Keratinocyte (primary cell): ENCODE data around the gene PARD3. TPM values are rescaled to one million over a fixed set of nuclear protein-coding genes. Genes with fewer than 3 reads are reported as not detected.

Source experiments
- DNase-seq: peaks from one replicate; pipeline ENCODE4 v3.0.0-alpha.2; 2011; ENCODE audit warnings: low read depth, missing footprints, low spot score
- FAIRE-seq: peaks from 2 replicates; lab custom pipeline; 2011; peaks lifted over from hg19 to GRCh38; lab: Jason Lieb, UNC
- H2AFZ ChIP-seq: 2 replicates; pipeline ENCODE4 v1.6.0; 2012; ENCODE audit warnings: low read length, control low read depth, inconsistent platforms; ENCODE audit not compliant: control insufficient read depth
- H3K27ac ChIP-seq: 2 replicates; pipeline ENCODE4 v1.5.1; 2011; ENCODE audit warnings: low read length; ENCODE audit not compliant: control insufficient read depth, insufficient read depth
- H3K27me3 ChIP-seq: 3 replicates; pipeline ENCODE4 v1.6.0; 2011; ENCODE audit warnings: low read length; ENCODE audit not compliant: control insufficient read depth, insufficient read depth; ENCODE audit errors: extremely low read depth
- H3K36me3 ChIP-seq, 2 experiments: 2 replicates in 1 of 2; 3 replicates in 1 of 2; pipeline ENCODE4 v1.5.1; 2011; ENCODE audit warnings: low read length in 2 of 2, mild to moderate bottlenecking in 1 of 2; ENCODE audit not compliant: control insufficient read depth in 2 of 2, insufficient read depth in 2 of 2; ENCODE audit errors: extremely low read depth in 1 of 2
- H3K4me1 ChIP-seq: 3 replicates; pipeline ENCODE4 v1.5.1; 2011; ENCODE audit warnings: low read length; ENCODE audit not compliant: control insufficient read depth, insufficient read depth; ENCODE audit errors: extremely low read depth
- H3K4me2 ChIP-seq: 3 replicates; pipeline ENCODE4 v1.6.0; 2011; ENCODE audit warnings: low read depth, low read length; ENCODE audit not compliant: control insufficient read depth, insufficient read depth; ENCODE audit errors: extremely low read depth
- H3K4me3 ChIP-seq, 3 experiments: fragments of 200-600 bp in 1 of 3; sonication (generic) in 1 of 3; 2 replicates in 2 of 3; 3 replicates in 1 of 3; pipeline ENCODE4 v1.5.1; 2011 to 2016; ENCODE audit warnings: low read length in 3 of 3, mild to moderate bottlenecking in 3 of 3, control low read depth in 2 of 3, inconsistent platforms in 1 of 3, low read depth in 1 of 3, mixed read lengths in 1 of 3, mixed run types in 1 of 3, moderate library complexity in 1 of 3; ENCODE audit not compliant: control insufficient read depth in 2 of 3, insufficient read depth in 2 of 3; ENCODE audit errors: extremely low read depth in 1 of 3
- H3K79me2 ChIP-seq: 2 replicates; pipeline ENCODE4 v1.6.0; 2012; ENCODE audit warnings: low read length; ENCODE audit not compliant: control insufficient read depth, insufficient read depth
- H3K9ac ChIP-seq: 3 replicates; pipeline ENCODE4 v1.6.0; 2011; ENCODE audit warnings: low read length; ENCODE audit not compliant: control insufficient read depth, insufficient read depth; ENCODE audit errors: extremely low read depth
- H3K9me1 ChIP-seq: 3 replicates; pipeline ENCODE4 v1.6.0; 2011; ENCODE audit warnings: low read length; ENCODE audit not compliant: control insufficient read depth, insufficient read depth; ENCODE audit errors: extremely low read depth
- H3K9me3 ChIP-seq: 2 replicates; pipeline ENCODE4 v1.5.1; 2012; ENCODE audit warnings: low read depth, low read length; ENCODE audit not compliant: control insufficient read depth
- H4K20me1 ChIP-seq: 3 replicates; pipeline ENCODE4 v1.6.0; 2011; ENCODE audit warnings: low read length; ENCODE audit not compliant: control insufficient read depth, insufficient read depth; ENCODE audit errors: extremely low read depth
- EZH2 ChIP-seq: IDR thresholded peaks from one replicate; pipeline ENCODE4 v1.6.1; 2012; ENCODE audit warnings: inconsistent platforms, mild to moderate bottlenecking, low read length, moderate library complexity
- dilution Hi-C: fragments of 300-500 bp; cut with MboI; formaldehyde crosslinking; loops from one replicate; pipeline ENCODE4 v1.7.0; 2020; ENCODE audit warnings: low sequenced_read_pairs; ENCODE audit not compliant: extremely low pct_ligation_motif_present
- polyA plus RNA-seq, 5 experiments: library from polyadenylated mRNA; depleted of rRNA in 3 of 5; stranded (reverse) in 3 of 5; stranded (forward) in 1 of 5; unstranded in 1 of 5; fragments of >200 nt; gene quantifications; 1 replicate in 1 of 5; 2 replicates in 3 of 5; 3 replicates in 1 of 5; pipeline versions ENCODE4 v1.2.1 to v1.2.3, GENCODE V29; 2011 to 2012; ENCODE audit warnings: missing spikeins in 2 of 5, low read depth in 1 of 5, low replicate concordance in 1 of 5
- TF ChIP-seq, protein P1 (sequence below), 3 experiments: IDR thresholded peaks in 1 of 3; conservative IDR thresholded peaks in 1 of 3; optimal IDR thresholded peaks in 1 of 3; 2 replicates in 2 of 3; 3 replicates in 1 of 3; pipeline versions ENCODE3 to v1.5.1; 2011; ENCODE audit warnings: low read length in 3 of 3, mild to moderate bottlenecking in 3 of 3, moderate library complexity in 2 of 3, control low read depth in 1 of 3, inconsistent platforms in 1 of 3; ENCODE audit not compliant: insufficient read depth in 2 of 3; ENCODE audit errors: extremely low read depth in 1 of 3

The PARD3 gene
- polyA plus RNA-seq, 1 donor (not counting 4 experiments of a cell fraction or from before 2014, with no cell fraction given): 46.4 TPM

DNA sequence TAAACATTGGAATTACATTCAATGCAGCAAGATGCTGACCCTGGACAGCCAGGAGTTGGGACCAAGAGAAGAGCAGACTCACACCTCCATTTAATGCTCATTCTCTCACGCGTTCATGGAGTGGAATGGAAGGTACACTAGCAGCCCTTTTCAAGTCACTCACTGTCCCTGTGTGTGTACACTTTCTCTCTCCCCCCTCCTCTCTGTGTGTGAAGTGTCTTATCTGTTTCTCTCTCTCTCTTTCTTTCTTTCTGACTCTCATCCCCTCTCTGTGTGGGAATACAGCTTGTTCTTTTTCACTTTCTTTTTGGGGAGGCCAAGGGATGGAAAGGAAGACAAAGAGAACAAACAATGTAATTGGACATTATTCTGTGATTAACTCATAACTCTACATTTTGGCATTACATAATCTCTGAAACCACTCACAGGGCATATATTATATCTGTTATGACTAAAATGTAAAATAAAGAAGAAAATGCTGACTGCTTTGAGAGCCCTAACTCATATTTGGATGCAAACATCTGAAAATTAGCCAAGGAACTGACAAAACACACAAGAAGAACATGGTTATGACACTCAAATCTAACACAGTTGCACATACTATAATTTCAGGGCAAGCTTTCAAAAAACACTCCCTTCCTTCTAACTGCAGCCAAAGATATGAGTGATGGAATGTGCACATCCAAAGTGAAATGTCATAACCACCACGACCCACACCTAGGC lies 188.8 kb downstream of the PARD3 start:
- Histone ChIP-seq H3K4me3 (no peak overlapping the region), H4K20me1 (no peaks in the 10 kb centered on the region), H3K9ac (no peak overlapping the region), H3K79me2 (peaks cover 12% of the 10 kb centered on the region), H3K4me2 (no peak overlapping the region), H3K36me3 (peaks cover 0 to 3% of the 10 kb centered on the region in 2 experiments), H3K9me3 (no peaks in the 10 kb centered on the region), H3K27ac (no peak overlapping the region), H3K27me3 (no peaks in the 10 kb centered on the region), H2AFZ (no peak overlapping the region), H3K9me1 (no peaks in the 10 kb centered on the region), H3K4me1 (peaks cover 12% of the 10 kb centered on the region)
- DNase-seq (no peak), FAIRE-seq (no peak)
- dilution Hi-C loops: no loop called here
- TF ChIP-seq EZH2: no peak
- TF ChIP-seq, protein P1, sequence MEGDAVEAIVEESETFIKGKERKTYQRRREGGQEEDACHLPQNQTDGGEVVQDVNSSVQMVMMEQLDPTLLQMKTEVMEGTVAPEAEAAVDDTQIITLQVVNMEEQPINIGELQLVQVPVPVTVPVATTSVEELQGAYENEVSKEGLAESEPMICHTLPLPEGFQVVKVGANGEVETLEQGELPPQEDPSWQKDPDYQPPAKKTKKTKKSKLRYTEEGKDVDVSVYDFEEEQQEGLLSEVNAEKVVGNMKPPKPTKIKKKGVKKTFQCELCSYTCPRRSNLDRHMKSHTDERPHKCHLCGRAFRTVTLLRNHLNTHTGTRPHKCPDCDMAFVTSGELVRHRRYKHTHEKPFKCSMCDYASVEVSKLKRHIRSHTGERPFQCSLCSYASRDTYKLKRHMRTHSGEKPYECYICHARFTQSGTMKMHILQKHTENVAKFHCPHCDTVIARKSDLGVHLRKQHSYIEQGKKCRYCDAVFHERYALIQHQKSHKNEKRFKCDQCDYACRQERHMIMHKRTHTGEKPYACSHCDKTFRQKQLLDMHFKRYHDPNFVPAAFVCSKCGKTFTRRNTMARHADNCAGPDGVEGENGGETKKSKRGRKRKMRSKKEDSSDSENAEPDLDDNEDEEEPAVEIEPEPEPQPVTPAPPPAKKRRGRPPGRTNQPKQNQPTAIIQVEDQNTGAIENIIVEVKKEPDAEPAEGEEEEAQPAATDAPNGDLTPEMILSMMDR (optimal IDR thresholded peaks at IDR 0.05 in 1 of 3, IDR thresholded peaks at IDR 0.05 in 1 of 3, conservative IDR thresholded peaks at IDR 0.05 in 1 of 3; ENCODE audit: extremely low read depth in 1 of 3, insufficient read depth in 2 of 3, low read length in 3 of 3): no peak

DNA sequence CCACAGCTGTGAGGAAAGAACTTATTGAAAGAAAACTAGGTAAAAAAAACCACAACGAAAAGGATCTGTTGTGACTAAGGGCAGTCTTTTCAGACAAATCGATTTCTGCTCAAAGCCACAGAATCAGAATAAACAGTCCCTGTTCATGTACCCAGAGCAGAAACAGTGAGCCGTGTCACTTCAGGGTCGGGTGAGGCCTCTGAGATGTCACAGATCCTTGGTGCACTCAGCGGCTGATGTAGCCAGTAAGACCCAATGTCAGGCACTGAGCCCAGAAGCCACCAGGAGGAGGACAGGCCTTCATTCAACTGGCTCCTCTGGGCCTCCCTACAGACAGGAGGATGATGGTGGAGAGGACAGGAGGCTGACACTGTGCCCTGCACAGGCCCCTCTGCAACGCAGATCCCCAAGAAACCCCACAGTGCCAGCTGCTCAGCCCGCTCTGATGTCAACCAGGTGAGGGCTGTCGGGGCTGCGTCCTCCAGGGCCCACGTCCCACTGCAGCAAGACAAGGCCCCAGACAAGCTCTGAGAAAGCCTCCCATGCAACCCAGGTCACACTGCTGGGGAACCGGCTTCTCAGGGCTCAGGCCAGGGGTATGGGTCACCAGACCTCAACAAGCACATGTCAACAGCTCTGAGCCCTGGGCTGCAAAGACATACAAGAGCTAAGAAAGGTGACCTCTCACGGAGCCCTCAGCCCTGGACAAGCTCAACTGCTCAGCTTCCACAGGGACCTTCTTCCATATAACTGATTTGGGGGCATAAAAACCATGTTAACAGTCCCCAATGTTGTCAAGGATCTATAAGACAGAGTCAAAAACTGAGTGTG lies 190.6 kb downstream of the PARD3 start:
- Histone ChIP-seq H3K9me1 (peaks cover 2% of the 10 kb centered on the region), H3K27me3 (no peaks in the 10 kb centered on the region), H3K9ac (no peak overlapping the region), H2AFZ (no peak overlapping the region), H3K36me3 (peaks cover 0 to 3% of the 10 kb centered on the region in 2 experiments), H3K4me2 (no peak overlapping the region), H4K20me1 (no peaks in the 10 kb centered on the region), H3K9me3 (no peaks in the 10 kb centered on the region), H3K4me1 (peaks cover 18% of the 10 kb centered on the region), H3K4me3 (no peak overlapping the region), H3K79me2 (peaks cover 11% of the 10 kb centered on the region), H3K27ac (no peak overlapping the region)
- TF ChIP-seq EZH2: no peak
- TF ChIP-seq, protein P1 (optimal IDR thresholded peaks at IDR 0.05 in 1 of 3, IDR thresholded peaks at IDR 0.05 in 1 of 3, conservative IDR thresholded peaks at IDR 0.05 in 1 of 3; ENCODE audit: extremely low read depth in 1 of 3, insufficient read depth in 2 of 3, low read length in 3 of 3): no peak
- no peak for DNase-seq
- dilution Hi-C loops: no loop called here
- FAIRE-seq: no peak
